ENCODE results near the gene KRTAP5-10.
"Not testable (repeated sequence)": the region's sequence is repeated elsewhere in the genome, so short reads cannot be mapped to it uniquely, and the experiment has no call there.

The KRTAP5-10 gene

GRCh38 chr11:71613931-71614330, 48.6 kb downstream of the KRTAP5-10 start:
- DNase-seq, result not testable (repeated sequence)

DNA sequence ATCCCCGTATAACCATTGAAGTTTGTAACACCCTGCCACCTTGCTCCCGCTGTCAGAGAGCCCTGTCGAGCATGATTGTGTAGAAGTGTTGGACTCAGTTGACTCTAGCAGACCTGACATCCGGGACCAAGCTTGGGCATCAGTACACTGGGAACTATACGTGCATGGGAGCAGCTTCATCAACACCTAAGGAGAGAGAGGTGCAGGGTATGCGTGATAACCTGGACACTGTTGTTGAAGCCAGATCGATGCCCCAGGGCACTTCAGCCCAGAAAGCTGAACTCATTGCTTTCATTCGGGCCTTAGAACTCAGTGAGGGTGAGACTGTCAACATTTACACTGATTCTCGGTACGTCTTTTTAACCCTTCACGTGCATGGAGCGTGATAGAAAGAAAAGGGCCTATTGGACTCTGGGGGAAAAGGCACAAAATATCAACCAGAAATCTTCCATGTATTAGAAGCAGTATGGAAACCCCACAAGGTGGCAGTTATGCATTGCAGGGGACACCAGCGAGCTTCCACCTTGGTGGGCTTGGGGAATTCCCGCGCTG, 49.1 kb downstream of the KRTAP5-10 start:
- DNase-seq, result not testable (repeated sequence)

- DNase-seq, result not testable (repeated sequence)
Observed at GRCh38 chr11:71615003-71615402, 49.6 kb downstream of the KRTAP5-10 start.
